Caki2 (cell line): ENCODE measurements around the gene SCNN1A. TPM values are rescaled to one million over a fixed set of nuclear protein-coding genes. Genes with fewer than 3 reads are reported as not detected.

Experiments used
- DNase-seq: peaks from one replicate; pipeline ENCODE4 v3.0.0-alpha.2; 2015; ENCODE audit warnings: low read depth
- in situ Hi-C: cut with HindIII; loops from 2 replicates; pipeline ENCODE4 v1.10.0; 2016; ENCODE audit warnings: low sequenced_read_pairs, low pct_unique_long_range_greater_than_20kb, mixed read lengths
- total RNA-seq: library from RNA; depleted of rRNA; stranded (reverse); fragments of >200 nt; shearing (Covaris generic); gene quantifications from 2 replicates; pipeline ENCODE4 v1.2.3, GENCODE V29; 2014; ENCODE audit warnings: low replicate concordance

Gene SCNN1A
- total RNA-seq, 1 experiment from 2014 or later, result 5.7 TPM

DNA sequence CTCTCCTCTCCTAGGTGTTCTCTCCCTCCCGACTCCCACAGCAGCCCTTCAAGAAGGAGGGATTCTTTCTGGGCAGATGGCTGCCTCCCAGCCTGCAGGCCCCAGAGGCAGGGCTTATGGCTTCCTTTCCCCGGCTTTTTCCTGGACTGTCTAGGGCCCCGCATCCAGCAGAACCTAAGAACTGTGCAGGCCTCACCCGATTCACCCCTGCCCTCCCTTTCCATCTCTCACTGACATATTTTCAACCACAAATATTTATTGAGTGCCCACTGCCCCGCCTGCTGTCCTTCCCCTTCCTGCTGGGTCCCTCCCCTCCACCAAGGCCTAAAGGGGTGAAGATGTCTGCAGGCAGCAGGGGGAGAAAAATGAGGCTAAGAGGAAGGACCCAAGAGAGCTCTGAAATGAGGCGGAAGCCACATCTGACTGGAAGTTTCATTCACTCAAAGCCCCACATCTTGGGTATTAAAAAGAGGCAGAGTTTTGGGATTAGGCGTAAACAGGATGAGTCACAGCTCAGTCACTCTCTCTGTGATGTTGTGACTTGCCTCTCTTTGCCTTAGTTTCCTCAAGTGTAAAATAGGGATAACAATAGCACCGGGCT lies 2.9 kb downstream of the SCNN1A start:
- in situ Hi-C loops, result no loop called here
- peak; percentile 94 for DNase-seq

DNA sequence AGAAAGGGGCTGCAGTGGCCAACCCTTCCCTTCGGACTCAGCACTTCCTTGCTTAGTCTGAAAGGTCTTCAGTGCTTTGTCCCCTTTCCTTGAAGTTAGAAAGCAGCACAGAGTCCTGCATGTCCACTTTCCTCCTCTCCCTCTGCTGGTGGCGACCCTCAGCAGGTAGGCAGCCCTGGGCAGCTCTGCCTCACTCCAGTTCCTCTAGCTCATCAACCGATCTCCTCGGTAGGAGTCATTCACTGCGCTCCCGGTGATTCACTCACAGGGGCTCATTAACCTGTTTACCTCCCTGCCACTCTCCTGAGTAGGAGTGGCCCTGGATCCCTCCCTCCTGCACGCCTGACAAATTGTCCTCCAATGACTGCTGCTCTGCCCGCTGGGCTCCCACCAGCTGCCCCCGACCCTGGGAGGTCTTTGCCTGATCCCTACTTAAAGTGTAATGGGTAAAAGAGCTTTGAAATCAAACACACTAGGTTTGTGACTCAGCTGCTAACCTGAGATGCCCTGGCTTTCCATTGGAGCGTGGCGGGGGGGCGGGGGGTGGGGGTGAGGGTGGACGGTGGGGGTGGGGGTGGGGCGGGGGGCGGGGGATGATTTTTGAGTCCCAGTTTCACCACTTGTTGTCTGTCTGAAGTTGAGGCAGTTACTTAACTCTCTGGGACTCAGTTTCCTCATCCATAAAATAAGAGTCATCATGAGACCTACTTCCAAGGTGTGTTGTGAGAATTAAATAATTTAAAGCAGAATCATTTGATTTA lies 4.2 kb downstream of the SCNN1A start:
- peak; percentile 99 for DNase-seq
- in situ Hi-C loops, result no loop called here

DNA sequence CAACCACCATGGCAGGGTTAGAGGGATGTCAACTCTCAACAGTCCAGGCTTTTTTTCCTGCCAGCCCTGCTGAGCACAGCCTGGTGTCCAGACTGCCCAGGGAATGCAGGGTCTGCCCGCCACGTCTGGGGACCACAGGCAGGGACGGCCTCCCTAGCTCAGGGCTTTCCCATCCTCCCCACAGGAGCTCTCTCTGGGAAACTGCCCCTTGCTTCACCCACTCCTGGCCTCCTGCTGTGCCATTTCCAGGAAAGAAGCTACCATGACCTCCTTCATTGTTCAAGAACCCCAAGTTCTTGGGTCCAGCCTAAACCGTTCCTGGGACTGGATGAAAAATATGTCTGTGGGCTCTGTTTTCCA lies 4.8 kb downstream of the SCNN1A start:
- no peak for DNase-seq
- in situ Hi-C loops, result no loop called here

DNA sequence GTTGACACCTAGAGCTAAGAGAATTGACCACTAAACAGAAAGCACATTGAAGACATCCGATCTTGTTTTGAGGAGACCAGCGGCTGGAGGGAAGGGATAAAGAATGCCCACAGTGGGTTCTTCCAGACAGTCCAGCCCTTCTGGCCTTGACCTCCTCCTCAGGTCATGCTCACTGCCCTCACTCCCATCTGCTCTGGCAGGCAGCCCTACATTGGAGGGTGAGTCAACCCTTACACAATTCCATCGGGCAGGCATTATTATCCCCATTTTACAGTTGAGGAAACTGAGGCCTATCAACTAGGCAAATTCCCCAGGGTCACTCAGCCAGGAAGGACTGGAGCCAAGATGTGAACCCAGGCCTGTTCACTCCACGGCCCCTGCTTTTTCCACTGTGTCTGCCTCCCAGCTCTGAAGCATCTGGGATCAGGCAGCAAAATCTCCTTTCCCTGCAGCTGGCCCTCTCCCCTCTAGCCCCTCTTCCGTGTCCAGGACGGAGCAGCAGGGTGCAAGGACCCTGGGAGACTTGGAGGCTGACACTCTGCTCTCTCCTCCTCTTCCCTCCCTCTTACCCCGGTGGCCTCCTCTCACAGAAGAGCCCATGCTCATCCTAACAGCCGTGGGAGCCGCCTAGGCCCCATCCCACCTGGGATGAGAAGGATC lies 5.3 kb downstream of the SCNN1A start:
- in situ Hi-C loops, result no loop called here
- peak; percentile 26 for DNase-seq

DNA sequence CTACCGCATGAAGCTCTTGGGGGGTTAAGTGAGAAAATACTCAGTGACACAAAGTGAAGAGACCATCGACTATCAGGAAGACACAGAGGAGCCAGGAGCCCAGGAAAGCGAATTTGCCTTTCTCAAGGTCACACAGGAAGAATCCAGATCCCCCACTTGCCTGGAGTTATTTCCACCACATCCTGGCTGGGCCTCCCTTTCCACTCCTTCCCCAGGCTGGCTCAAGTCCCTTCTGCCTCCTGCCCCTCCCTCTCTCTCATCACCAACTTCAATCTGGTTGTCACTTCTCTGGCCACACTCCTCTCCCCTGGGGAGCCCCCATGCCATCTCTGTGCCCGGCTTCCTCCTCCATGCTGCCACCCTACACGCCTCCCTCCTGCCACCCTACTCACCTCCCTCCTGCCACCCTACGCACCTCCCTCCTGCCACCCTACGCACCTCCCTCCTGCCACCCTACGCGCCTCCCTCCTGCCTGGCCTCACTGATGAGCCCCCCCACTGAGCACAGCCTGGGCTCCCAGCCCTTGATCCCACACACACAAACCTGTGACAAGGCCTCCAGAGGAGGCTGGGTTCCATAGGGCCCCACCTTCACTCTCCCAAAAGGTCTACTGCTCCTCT lies 6.3 kb downstream of the SCNN1A start:
- in situ Hi-C loops, result no loop called here
- no peak for DNase-seq

DNA sequence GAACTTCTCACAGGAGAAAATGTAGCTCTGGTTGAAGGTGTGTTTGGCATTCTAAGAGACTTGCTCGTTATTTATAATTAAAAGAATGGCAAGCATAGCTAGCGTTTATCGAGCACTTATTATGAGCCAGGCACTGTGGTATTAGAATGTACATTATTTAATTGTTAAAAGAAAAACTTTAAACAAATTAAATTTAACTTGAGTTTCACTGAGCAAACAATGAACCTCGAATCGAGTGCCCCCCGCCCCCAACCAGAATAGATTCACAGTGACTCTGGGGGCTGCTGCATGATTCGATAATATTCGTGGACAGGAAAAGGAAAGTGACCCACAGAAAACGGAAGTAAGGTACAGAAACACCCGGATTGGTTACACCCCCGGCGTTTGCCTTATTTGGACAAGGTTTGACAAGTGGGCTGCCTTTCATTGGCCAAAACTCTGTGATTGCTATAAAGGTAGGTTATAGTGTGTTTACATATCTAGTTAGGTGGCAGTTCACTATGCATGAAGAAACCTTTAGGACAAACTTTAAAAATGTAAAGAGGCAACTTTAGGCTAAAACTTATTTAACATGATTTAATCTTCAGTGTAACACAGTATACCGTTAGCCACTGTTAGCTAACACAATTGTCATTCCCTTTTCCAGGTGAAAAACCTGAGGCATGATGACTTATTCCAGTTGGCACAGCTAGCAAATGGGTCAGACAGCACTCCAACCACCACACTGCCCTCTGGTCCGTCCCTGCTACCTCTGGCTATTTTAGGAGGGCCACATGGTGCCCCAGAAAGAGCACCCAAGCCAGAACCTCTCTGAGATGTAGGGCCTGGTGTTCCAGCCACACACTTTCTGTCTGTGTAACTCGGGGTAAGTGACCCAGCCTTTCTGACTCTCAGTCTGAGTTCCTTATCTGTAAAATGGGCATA lies 7.1 kb downstream of the SCNN1A start:
- no peak for DNase-seq
- in situ Hi-C loops, result no loop called here

DNA sequence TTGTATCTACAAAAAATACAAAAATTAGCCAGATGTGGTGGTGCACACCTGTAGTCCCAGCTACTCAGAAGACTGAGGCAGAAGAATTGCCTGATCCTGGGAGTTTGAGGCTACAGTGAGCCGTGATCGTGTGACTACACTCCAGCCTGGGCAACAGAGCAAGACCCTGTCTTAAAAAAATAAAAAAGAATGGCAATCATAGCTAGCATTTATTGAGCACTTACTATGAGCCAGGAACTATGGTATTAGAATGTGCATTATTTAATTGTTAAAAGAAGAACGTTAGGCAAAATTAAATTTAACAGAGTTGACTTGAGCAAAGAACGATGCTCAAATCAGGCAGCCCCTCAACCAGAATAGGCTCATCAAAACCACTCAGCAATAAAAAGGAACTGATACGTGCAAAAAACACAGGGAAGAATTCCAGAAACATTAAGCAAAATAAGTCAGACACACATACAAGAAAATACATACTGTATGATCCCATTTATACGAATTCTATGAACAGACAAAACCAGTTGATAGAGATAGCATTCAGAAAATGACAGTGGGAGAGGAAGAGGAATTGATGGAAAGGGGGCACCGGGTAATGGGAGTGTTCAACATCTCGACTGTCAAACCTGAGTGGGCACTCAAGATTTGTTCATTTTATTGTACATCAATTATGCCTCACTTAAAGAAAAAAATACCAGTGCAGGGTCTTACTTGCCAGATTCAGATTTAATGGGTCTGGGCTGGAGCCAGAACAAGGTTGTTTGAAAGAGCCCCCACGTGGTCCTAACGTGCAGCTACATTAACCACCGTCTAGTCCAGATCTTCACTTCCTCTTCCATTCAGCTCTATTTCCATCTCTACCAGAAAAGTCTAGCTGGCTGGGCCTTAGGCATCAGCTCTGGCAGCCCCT lies 8.0 kb downstream of the SCNN1A start:
- DNase-seq, result no peak
- in situ Hi-C loops, result no loop called here

DNA sequence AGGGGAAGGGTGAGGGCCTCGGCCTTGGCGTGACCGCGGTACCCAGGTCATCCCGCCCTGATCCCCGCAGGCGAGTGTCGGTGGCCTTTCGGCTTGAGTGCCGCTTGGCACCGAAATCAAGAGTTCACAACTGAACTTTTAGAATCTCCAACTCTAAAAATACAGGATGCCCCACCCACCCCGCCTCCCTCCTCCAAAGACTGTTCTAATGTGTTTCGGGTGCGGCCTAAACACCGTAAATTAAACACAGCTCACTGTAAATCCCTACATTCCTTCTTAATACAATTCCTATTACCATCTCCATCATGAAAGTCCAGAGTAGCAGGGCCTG lies 11.4 kb downstream of the SCNN1A start:
- in situ Hi-C loops, result no loop called here
- no peak for DNase-seq

DNA sequence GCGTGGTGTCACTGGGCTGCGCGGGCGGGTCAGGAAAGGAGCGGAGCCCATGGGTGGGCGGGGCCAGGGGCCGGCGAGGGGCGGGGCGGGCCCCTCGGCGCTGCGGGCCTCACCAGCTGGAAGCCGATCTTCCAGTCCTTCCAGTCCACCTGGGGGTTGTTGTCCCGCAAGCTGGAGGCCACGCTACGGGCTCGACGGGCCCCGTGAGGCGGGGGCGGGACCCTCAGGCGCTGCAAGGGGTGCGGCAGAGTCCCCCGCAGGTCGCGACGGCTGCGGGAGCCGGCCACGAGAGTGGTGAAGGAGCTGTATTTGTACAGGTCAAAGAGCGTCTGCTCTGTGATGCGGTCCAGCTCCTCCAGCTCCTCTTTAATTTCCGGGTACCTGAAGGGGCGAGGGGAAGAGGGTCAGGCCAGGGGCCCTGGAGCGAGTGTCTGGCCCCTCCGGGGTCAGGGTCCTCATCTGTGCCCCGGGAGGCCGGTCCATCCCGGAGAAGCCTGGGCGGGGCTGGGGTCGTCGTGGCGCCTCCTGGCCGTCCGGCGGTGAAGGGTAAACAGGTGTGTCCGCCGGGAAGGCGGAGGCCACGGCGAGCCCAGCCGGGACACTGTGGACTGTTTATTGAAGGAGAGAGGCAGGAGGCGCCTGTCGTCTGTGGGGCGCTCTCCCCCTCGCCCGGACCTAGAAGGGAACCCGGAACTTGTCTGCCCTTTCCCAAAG lies 11.9 kb downstream of the SCNN1A start:
- DNase-seq, result peak; percentile 81
- in situ Hi-C loops, result no loop called here

DNA sequence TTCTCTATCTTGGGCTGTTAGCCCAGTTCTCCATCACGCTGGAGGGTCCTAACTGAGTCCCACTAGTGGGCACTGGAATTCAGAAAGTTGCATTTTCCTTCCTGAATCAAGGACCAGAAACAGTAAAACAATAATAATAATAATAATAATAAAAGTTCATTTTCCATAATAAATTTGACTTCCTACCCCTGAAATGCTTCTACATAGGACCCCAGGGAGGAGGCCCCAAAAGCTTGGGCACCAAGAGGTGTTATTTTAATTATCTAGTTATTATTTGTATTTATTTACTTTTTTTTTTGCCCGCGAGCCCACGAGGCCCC lies 12.4 kb downstream of the SCNN1A start:
- in situ Hi-C loops, result no loop called here
- no peak for DNase-seq

DNA sequence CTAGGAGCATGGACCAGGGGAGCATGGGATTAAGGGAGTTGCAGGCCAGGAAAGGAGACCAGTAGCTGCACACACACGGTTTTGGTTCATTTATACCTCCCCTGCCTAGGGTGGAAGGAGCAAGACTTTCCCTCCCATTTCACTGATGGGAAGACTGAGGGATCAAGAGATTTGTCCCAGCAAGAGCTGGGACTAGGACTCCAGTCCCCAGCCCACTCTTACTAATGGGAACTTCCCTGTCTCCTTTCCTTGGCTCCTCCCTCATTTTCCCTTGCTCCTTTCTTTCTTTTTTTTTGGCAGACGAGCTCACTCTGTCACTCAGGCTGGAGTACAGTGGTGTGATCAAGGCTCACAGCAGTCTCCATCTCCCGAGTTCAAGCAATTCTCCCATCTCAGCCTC lies 13.0 kb downstream of the SCNN1A start:
- peak; percentile 40 for DNase-seq
- in situ Hi-C loops, result no loop called here

DNA sequence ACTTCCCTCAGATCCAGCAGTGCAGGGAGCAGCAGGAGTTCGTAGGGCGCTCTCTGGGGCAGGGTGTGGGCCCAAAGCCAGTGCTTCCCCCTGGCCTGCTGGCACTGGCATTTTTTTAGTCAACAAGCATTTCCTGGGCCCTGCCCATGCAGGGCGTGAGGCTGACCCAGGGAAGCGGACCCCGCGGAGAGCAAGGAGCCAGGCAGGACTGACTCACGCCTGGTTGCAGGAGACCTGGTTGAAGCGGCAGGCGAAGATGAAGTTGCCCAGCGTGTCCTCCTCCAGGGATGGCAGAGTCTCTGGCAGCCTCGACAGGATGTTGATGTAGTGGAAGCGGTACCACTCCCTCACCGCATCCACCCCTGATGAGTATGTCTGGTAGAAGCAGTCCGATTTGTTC lies 13.5 kb downstream of the SCNN1A start:
- peak; percentile 69 for DNase-seq
- in situ Hi-C loops, result no loop called here

DNA sequence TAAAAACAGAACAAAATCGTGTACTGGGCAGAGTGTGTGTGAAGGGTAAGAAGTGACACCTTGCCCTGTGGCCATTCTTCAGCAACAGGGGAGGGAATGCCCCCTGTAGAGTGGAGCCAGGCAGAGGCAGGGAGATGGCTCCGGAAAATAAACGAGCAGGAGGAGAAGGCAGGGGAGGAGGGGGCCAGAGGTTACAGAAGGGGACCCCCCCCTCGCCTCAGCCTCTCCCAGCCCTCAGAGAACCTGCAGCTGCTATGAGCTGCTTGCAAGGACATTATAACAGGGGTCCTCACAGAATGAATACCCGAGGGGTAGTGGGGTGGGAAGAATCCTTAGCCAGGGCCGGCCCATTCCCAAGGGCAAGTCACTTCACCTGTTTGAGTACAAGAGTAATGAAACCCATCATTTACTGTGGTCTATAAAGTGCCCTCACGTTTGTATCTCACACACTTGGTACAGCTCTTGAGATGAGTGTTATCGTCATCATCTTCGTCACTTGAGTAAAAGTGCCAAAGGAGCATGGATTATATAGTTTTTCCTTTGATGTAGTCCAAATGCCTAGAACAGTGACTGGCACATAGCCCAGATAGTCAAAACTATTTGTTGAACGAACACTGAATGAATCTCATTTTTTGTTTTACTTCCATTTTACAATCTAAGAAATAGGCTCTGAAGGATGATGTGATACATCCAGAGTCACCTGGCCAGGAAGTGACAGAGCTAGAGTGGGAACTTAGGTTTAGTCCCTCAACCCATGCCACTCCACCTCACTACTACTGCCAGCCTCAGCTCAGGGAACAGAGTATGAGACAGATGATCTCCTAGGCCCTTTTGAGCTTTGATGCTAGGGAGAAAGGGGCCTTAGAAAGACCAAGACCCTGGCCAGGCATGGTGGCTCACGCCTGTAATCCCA lies 14.5 kb downstream of the SCNN1A start:
- in situ Hi-C loops, result no loop called here
- no peak for DNase-seq

DNA sequence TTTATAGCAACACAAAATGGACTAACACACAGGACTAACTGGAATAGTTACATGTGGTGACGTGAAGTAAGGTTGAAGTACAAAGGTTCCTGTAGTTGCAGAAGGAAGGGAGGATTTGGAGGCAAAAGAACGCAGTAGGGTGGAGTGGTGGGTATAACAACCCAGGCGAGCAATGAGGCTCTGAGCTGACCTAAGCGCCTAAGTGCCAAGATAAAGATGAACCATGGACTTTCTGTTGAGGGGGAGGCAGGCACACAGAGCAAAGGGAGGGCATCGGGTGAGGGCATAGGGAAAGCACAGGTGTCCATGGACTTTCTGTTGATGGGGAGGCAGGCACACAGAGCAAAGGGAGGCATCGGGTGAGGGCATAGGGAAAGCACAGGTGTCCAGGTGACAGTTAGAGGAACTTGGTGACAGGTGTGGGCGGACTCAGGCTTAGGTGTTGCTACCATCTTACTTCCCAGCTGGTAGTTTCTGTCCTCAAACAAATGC lies 15.2 kb downstream of the SCNN1A start:
- no peak for DNase-seq
- in situ Hi-C loops, result no loop called here

DNA sequence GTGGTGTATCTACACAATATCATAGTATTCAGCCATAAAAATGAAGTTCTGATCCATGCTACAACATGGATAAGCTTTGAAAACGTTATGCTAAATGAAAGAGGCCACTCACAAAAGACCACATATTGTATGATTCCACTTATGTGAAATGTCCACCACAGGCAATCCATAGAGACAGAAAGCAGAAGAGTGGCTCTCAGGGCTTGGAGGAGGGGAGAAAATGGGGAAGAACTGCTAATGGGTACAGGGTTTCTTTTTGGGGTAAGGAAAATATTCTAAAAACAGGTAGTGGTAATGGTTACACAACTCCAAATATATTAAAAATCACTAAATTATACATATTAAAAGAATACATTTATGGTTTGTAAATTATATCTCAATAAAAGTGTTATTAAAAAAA lies 16.5 kb downstream of the SCNN1A start:
- DNase-seq, result no peak
- in situ Hi-C loops, result no loop called here

DNA sequence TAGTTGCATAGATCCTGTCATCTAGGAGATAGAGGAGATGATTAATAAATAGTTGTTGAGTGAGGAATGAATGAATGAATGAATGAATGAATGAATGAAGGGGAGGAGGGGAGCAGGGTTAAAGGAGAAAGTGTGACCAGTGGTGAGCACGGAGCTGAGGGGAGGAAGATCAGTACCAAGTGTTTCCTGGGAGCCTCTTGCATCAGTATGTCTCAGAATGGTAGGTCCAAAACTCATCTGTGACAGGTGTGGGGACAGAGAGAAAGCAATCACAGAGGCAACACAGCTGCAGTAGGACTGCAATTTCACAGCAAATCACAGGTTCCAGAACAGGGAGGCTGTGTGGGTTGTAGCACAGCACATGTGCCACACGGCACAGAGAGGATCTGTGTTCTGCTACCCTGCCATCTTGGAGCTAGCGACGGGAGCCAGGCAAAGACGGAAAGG lies 19.0 kb downstream of the SCNN1A start:
- in situ Hi-C loops, result no loop called here
- no peak for DNase-seq
